Smooth muscle cell (in vitro differentiated cells): ENCODE data around the gene LAD1. TPM values are rescaled to one million over a fixed set of nuclear protein-coding genes. Genes with fewer than 3 reads are reported as not detected.
A peak's percentile ranks its signal among the peaks of the same experiment; 100 is the strongest.

Experiments used
- DNase-seq: peaks from one replicate; lab custom pipeline; 2025; ENCODE audit not compliant: unreplicated experiment; lab: John Stamatoyannopoulos, UW
- H2AFZ ChIP-seq: fragments of 200-600 bp; sonication (generic); 2 replicates; pipeline ENCODE4 v1.6.0; 2016; ENCODE audit warnings: antibody characterized with exemption, low read depth, mild to moderate bottlenecking
- H3F3A ChIP-seq: fragments of 200-600 bp; sonication (generic); 2 replicates; pipeline ENCODE4 v1.6.0; 2017; ENCODE audit warnings: antibody characterized with exemption, low read depth
- H3K27ac ChIP-seq: fragments of 200-600 bp; sonication (generic); 2 replicates; pipeline ENCODE4 v1.5.1; 2016; ENCODE audit warnings: low read depth, mild to moderate bottlenecking
- H3K27me3 ChIP-seq: fragments of 200-600 bp; sonication (generic); 2 replicates; pipeline ENCODE4 v1.6.1; 2016; ENCODE audit warnings: low read depth, mild to moderate bottlenecking
- H3K36me3 ChIP-seq: fragments of 200-600 bp; sonication (generic); 2 replicates; pipeline ENCODE4 v1.5.1; 2016; ENCODE audit warnings: low read depth
- H3K4me1 ChIP-seq: fragments of 200-600 bp; sonication (generic); 2 replicates; pipeline ENCODE4 v1.5.1; 2016; ENCODE audit warnings: low read depth
- H3K4me2 ChIP-seq: fragments of 200-600 bp; sonication (generic); 2 replicates; pipeline ENCODE4 v1.6.0; 2016; ENCODE audit warnings: mild to moderate bottlenecking
- H3K4me3 ChIP-seq: fragments of 200-600 bp; sonication (generic); 2 replicates; pipeline ENCODE4 v1.5.1; 2016; ENCODE audit warnings: mild to moderate bottlenecking
- H3K79me2 ChIP-seq: fragments of 200-600 bp; sonication (generic); 2 replicates; pipeline ENCODE4 v1.6.0; 2016; ENCODE audit warnings: low read depth, mild to moderate bottlenecking
- H3K9ac ChIP-seq: fragments of 200-600 bp; sonication (generic); 2 replicates; pipeline ENCODE4 v1.6.0; 2016; ENCODE audit warnings: low read depth
- H3K9me3 ChIP-seq: fragments of 200-600 bp; sonication (generic); replicated peaks from 2 replicates; pipeline ENCODE4 v1.5.1; 2016; ENCODE audit warnings: low read depth
- H4K20me1 ChIP-seq: fragments of 200-600 bp; sonication (generic); 2 replicates; pipeline ENCODE4 v1.6.0; 2016; ENCODE audit warnings: low read depth
- CTCF ChIP-seq: fragments of 200-600 bp; sonication (generic); IDR thresholded peaks from 2 replicates; pipeline ENCODE4 v1.5.1; 2017; ENCODE audit warnings: borderline replicate concordance, mild to moderate bottlenecking, antibody characterized with exemption; ENCODE audit not compliant: insufficient read depth, poor library complexity, severe bottlenecking
- WGBS: methylation state at CpG from one replicate; pipeline ENCODE4 v1.1.7; 2016; ENCODE audit warnings: low lambda C conversion rate; 5-methylcytosine and 5-hydroxymethylcytosine counted together
- polyA plus RNA-seq: library from polyadenylated mRNA; unstranded; fragments of >200 nt; fragmentation: Nextera tagmentation; extraction: Ambion mirVana; gene quantifications from 2 replicates; pipeline ENCODE4 v1.2.1, GENCODE V29; 2016
- total RNA-seq: library from RNA; depleted of rRNA; stranded (reverse); fragments of >200 nt; gene quantifications from 2 replicates; pipeline ENCODE4 v1.2.3, GENCODE V29; 2014

LAD1 gene
- total and polyA plus RNA-seq, 2 experiments from 2014 or later: 6.9 to 8.8 TPM

- H3K9ac ChIP-seq: no peak overlapping the region
- TF ChIP-seq CTCF: no peak
- H3F3A ChIP-seq: no peaks in the 10 kb centered on the region
- H3K4me3 ChIP-seq: no peak overlapping the region
- H3K36me3 ChIP-seq: no peaks in the 10 kb centered on the region
- H4K20me1 ChIP-seq: no peaks in the 10 kb centered on the region
- H3K4me1 ChIP-seq: no peaks in the 10 kb centered on the region
- no peak overlapping the region for H3K4me2 ChIP-seq
- no peaks in the 10 kb centered on the region for H3K79me2 ChIP-seq
- no peaks in the 10 kb centered on the region for H3K27me3 ChIP-seq
- 74% methylated on average over 8 of the region's 8 CpGs for WGBS
- no peak overlapping the region for H2AFZ ChIP-seq
- no peak for DNase-seq
- no peak overlapping the region for H3K27ac ChIP-seq
- H3K9me3 ChIP-seq: no peaks in the 10 kb centered on the region
These were observed 35.7 kb downstream of the LAD1 start for GRCh38 chr1:201363467-201363866.

- no peak for TF ChIP-seq CTCF
- Histone ChIP-seq H3K36me3 (no peaks in the 10 kb centered on the region), H3K79me2 (no peaks in the 10 kb centered on the region), H3K4me3 (no peak overlapping the region), H3F3A (no peaks in the 10 kb centered on the region), H4K20me1 (no peaks in the 10 kb centered on the region), H3K9ac (no peak overlapping the region), H3K27me3 (no peaks in the 10 kb centered on the region), H3K27ac (no peak overlapping the region), H3K9me3 (no peaks in the 10 kb centered on the region), H3K4me1 (no peaks in the 10 kb centered on the region), H3K4me2 (no peak overlapping the region), H2AFZ (no peak overlapping the region)
- WGBS: 95% methylated on average over 3 of the region's 3 CpGs
- no peak for DNase-seq
These were observed 36.2 kb downstream of the LAD1 start for GRCh38 chr1:201362906-201363305.

- Histone ChIP-seq H3F3A (no peaks in the 10 kb centered on the region), H2AFZ (no peak overlapping the region), H3K27me3 (no peaks in the 10 kb centered on the region), H3K36me3 (no peaks in the 10 kb centered on the region), H4K20me1 (no peaks in the 10 kb centered on the region), H3K4me2 (no peak overlapping the region), H3K79me2 (no peaks in the 10 kb centered on the region), H3K9me3 (no peaks in the 10 kb centered on the region), H3K27ac (no peak overlapping the region), H3K4me1 (no peaks in the 10 kb centered on the region), H3K9ac (no peak overlapping the region), H3K4me3 (no peak overlapping the region)
- DNase-seq: peak; percentile 15
- 48% methylated on average over 10 of the region's 10 CpGs for WGBS
- peak; percentile 92 for TF ChIP-seq CTCF
These were observed 37.2 kb downstream of the LAD1 start for GRCh38 chr1:201361652-201362504.
